GM21723 (cell line): ENCODE data around the gene ASIC5.
"Not testable (repeated sequence)": the region's sequence is repeated elsewhere in the genome, so short reads cannot be mapped to it uniquely, and the experiment has no call there.

Experiments
- ATAC-seq: cut with Tn5 transposase; IDR thresholded peaks from one replicate; pipeline ENCODE4 v1.9.1; 2021; ENCODE audit warnings: mild to moderate bottlenecking, moderate library complexity; ENCODE audit not compliant: unreplicated experiment

ASIC5 gene

DNA sequence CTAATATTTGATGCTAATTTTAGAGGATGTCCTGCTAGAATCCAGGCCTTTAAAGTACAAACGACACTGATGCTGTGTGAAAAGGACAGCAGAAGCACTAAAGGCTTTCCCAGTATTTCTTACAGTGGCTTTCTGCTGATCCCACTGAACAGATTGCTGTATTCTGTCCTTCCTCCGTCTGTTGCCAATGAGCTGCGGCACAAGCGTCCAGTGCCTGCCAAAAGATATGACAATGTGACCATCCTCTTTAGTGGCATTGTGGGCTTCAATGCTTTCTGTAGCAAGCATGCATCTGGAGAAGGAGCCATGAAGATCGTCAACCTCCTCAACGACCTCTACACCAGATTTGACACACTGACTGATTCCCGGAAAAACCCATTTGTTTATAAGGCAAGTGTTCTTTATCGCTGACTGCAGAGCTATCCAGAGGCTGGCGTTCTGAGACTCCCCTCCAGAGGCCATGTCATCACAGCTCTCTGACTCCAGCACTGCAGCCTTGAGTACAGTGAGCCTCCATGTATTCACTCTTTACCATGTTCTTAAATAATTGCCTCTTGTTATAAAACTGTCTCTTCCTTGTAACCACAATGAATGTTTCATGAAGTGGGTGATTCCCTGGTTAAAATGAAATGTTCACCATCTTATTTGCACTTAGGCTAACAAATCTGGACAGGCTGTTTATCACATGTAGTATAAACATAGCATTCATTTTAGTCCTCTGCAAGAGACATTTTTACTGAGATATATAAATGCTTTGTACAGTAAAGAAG, 63.7 kb downstream of the ASIC5 start:
- no peak for ATAC-seq

- ATAC-seq = no peak
Observed at GRCh38 chr4:155800685-155801343, 65.3 kb downstream of the ASIC5 start.

- ATAC-seq = no peak
Observed at GRCh38 chr4:155799794-155800123, 66.3 kb downstream of the ASIC5 start.

GRCh38 chr4:155799116-155799793, 66.8 kb downstream of the ASIC5 start:
- ATAC-seq = no peak

DNA sequence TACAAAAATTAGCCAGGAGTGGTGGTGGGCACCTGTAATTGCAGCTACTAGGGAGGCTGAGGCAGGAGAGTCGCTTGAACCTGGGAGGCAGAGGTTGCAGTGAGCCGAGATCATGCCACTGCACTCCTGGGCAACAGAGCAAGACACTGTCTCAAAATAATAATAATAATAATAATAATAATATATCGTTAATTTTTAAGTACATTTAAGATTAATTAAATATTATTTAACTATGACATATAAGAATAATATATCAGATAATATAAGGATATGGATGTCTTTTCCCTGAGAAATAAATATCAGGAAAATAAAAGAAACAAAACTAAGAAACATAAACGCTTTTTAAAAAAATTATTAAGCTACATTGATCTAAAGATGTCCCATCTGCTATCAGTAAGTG, 68.5 kb downstream of the ASIC5 start:
- not testable (repeated sequence) for ATAC-seq

DNA sequence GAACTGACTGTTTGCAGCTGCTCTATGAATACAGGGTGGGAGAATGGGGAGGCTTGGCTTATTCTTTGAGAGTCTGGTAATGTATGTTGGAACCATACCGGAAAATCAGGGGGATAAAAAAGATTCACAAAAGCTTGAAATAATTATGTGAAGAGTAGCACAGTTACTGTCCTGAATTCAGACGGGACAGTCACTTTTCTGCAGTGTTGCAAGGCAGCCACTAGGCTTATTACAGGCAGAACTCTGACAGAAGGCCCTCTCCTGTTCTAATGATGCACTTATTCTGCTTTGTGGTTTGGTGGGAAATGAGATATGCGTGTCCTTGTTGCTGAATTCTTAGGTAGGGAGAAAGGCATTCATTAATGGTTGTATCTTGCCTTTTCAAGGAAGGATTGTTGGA, 70.1 kb downstream of the ASIC5 start:
- ATAC-seq = no peak

- no peak for ATAC-seq
Observed at GRCh38 chr4:155794589-155795236, 71.4 kb downstream of the ASIC5 start.

DNA sequence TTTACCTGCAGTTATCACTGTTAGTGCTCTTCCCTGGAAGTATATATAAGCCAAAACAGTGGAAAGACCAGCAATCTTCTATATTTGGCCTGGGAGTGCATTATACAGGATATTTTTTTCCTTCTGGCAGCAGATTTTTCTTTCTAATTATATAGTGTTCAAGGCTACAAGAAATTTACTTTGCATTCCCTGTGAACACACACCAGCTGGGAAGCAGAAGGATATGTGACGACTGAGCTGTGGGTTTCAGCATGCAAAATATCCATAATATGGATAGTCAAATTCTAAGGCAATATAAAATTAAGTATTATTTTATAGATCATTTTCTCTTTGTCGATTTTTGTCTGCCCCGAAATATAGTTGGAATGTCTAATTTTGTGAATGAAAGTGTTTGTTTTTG, 76.1 kb downstream of the ASIC5 start:
- ATAC-seq = no peak

GRCh38 chr4:155789391-155789790, 76.7 kb downstream of the ASIC5 start:
- ATAC-seq = no peak

- ATAC-seq = peak; percentile 96
Observed at GRCh38 chr4:155787113-155787710, 78.9 kb downstream of the ASIC5 start.

DNA sequence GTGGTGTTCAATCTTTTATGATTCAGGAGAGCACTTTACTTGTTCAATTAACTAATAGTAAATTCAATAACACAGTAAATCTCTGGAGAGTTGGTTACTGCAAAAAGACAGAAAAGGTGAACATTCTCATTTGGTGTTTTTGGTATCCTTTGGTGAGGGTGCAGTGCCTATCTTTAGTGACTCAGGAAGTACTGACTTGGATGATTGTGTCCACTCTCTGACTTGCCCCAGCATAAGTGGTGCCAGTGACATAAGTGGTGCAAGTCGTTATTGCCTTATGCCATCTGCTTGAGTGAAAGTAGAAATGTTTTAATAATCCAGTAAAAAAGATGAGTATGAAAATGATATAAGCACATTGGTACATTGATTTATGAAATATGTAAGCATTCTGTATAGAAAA, 80.2 kb downstream of the ASIC5 start:
- ATAC-seq = no peak

DNA sequence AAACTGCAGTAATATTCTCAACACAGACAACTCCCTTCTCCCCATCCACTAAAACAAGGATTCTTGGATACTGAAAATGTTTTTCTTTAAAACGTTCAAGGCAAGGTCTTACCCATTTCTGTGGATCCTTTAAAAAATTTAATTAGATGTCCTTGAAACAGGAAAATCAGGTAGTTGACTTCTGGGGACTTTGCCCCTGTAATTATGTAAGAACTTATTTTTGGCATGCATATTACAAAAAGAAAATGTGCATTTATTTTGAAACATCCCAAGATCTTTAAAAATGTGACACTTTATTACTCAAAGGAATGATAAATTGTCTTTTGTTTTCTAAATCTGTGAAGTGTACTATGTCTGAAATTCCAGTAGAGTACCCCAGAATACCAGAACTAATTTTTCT, 81.4 kb downstream of the ASIC5 start:
- no peak for ATAC-seq

DNA sequence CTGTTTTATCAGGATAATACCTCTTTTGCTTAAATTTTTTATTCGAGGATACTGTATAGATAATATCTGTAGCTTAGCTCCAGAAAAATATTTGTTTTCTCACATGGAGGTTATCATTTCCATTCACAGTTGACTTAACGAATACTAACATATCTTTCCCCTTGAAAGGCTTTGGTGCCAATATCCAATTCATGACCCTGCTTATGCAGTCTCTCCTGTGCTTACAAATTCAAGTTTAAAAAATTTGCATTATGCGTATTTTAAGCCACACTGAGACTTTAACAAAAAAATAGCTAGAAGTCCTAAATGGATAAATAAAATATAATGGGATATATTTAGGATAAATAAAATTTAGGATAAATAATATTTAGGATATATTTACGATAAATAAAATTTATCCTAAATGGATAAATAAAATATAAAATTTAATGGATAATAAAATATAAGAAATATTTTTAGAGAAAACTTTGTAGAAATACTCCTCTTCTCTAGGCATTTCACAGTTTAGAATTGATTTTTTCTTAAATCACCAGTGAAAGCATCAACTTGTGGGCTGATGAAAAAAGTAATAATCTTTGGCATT, 84.7 kb downstream of the ASIC5 start:
- ATAC-seq = no peak

DNA sequence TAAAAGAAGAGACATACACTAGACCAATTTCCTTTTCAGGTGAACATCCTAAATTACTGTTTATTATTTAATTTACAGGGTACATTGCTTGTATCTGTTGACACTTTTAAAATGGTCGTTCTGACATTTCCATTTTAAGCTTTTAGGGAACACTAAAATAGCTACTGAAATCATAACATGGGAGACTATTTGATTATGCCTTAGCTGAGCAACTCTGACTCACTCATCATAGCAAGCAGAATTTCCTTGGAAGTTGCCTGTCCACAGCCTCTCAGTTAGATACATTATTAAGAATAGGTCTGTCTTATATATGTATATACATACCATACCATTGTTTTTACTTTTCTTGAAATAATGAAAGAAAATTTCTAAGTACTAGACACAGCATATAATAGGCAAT, 85.3 kb downstream of the ASIC5 start:
- ATAC-seq = no peak
